Upper lobe of left lung (tissue), 4 donors: ENCODE results near the gene UFC1.

Experiments used
- EP300 ChIP-seq, 4 donors: sonication (generic); formaldehyde crosslinking; IDR thresholded peaks; one replicate each; pipeline ENCODE4 v1.5.1; 2017; ENCODE audit warnings: antibody characterized with exemption in 4 of 4, control low read depth in 2 of 4
- POLR2A ChIP-seq, 4 donors: fragments of 450-650 bp; IDR thresholded peaks; one replicate each; pipeline ENCODE4 v1.5.1; 2016 to 2017; ENCODE audit warnings: antibody characterized with exemption in 4 of 4, mild to moderate bottlenecking in 2 of 4
- POLR2AphosphoS5 ChIP-seq, 2 donors: sonication (generic); formaldehyde crosslinking; IDR thresholded peaks; one replicate each; pipeline ENCODE4 v1.5.1; 2017; ENCODE audit warnings: antibody characterized with exemption in 2 of 2
- TF ChIP-seq, protein P1 (sequence below), 6 experiments: fragments of 450-650 bp in 4 of 6; fragments of 200-600 bp in 2 of 6; sonication (generic) in 2 of 6; IDR thresholded peaks; one replicate each; pipeline ENCODE4 v1.5.1; 2016 to 2019; ENCODE audit warnings: antibody characterized with exemption in 6 of 6

DNA sequence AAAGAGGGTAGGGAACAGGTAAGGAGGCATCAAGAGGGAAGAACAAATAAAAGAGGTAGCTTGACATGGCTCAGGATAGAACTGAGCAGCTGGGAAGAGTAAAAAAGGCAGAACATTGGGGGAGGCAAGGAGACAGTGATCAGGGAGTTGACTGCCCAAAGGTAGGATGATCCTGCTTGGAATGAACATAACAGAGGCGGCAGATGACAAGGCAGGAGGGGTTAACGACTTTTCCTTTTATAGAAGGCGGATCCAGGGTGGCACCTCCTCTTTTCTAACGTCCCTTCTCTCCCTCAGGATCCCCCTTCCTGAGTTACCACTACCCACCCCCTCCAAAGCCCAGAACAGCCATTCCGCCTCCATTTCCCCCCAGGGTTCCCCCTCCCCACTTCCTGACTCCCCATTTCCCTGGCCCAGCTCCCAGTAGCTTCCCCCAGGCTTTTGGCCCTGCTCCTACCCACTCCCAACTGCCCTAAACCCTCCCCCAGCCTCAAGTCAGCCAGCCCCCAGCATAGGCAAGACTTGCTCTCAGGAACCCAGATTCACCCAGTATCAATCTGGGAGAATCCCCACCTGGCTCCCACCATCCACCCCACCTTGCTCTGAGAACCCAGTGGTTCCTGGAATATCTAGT is 45.8 kb downstream of the UFC1 start:
- TF ChIP-seq, protein P1, sequence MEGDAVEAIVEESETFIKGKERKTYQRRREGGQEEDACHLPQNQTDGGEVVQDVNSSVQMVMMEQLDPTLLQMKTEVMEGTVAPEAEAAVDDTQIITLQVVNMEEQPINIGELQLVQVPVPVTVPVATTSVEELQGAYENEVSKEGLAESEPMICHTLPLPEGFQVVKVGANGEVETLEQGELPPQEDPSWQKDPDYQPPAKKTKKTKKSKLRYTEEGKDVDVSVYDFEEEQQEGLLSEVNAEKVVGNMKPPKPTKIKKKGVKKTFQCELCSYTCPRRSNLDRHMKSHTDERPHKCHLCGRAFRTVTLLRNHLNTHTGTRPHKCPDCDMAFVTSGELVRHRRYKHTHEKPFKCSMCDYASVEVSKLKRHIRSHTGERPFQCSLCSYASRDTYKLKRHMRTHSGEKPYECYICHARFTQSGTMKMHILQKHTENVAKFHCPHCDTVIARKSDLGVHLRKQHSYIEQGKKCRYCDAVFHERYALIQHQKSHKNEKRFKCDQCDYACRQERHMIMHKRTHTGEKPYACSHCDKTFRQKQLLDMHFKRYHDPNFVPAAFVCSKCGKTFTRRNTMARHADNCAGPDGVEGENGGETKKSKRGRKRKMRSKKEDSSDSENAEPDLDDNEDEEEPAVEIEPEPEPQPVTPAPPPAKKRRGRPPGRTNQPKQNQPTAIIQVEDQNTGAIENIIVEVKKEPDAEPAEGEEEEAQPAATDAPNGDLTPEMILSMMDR (IDR thresholded peaks at IDR 0.05): no peak
- TF ChIP-seq POLR2A (IDR thresholded peaks at IDR 0.05): no peak
- no peak for TF ChIP-seq EP300 (IDR thresholded peaks at IDR 0.05)
- TF ChIP-seq POLR2AphosphoS5 (IDR thresholded peaks at IDR 0.05): no peak
